Mesenchymal stem cell (in vitro differentiated cells and primary cell): Measurements from ENCODE around the gene SDC4.
A peak's percentile ranks its signal among the peaks of the same experiment; 100 is the strongest.

Source experiments
- DNase-seq: peaks from one replicate; pipeline ENCODE4 v3.0.0-alpha.2; 2013
- H2AFZ ChIP-seq: one replicate; pipeline ENCODE4 v1.6.1; 2013; ENCODE audit warnings: low read depth, mild to moderate bottlenecking, control low read depth, inconsistent platforms, low read length, moderate library complexity
- H2AK5ac ChIP-seq: 2 replicates; pipeline ENCODE4 v1.6.1; 2013; ENCODE audit warnings: low read length, moderate library complexity, mild to moderate bottlenecking, inconsistent platforms; ENCODE audit not compliant: severe bottlenecking
- H2BK120ac ChIP-seq: one replicate; pipeline ENCODE4 v1.6.1; 2013; ENCODE audit warnings: low read depth, mild to moderate bottlenecking, inconsistent platforms, low read length, moderate library complexity
- H2BK12ac ChIP-seq, 2 experiments: one replicate each; pipeline ENCODE4 v1.6.1; 2013; ENCODE audit warnings: inconsistent platforms in 2 of 2, low read length in 2 of 2, mild to moderate bottlenecking in 2 of 2, moderate library complexity in 2 of 2, control low read depth in 1 of 2
- H2BK15ac ChIP-seq: one replicate; pipeline ENCODE4 v1.6.1; 2013; ENCODE audit warnings: mild to moderate bottlenecking, low read depth, inconsistent platforms; ENCODE audit not compliant: poor library complexity, severe bottlenecking
- H2BK5ac ChIP-seq: 2 replicates; pipeline ENCODE4 v1.6.1; 2013; ENCODE audit warnings: low read depth, mild to moderate bottlenecking, low read length, control low read depth, inconsistent platforms; ENCODE audit not compliant: poor library complexity, severe bottlenecking
- H3K14ac ChIP-seq, 2 experiments: one replicate each; pipeline ENCODE4 v1.6.1; 2013; ENCODE audit warnings: inconsistent platforms in 2 of 2, low read length in 2 of 2, control low read depth in 1 of 2, mild to moderate bottlenecking in 1 of 2, moderate library complexity in 1 of 2
- H3K18ac ChIP-seq, 2 experiments: one replicate each; pipeline ENCODE4 v1.6.1; 2013; ENCODE audit warnings: inconsistent platforms in 2 of 2, low read length in 2 of 2, control low read depth in 1 of 2, low read depth in 1 of 2, mild to moderate bottlenecking in 1 of 2
- H3K23ac ChIP-seq, 2 experiments: one replicate each; pipeline ENCODE4 v1.6.1; 2013; ENCODE audit warnings: inconsistent platforms in 2 of 2, low read length in 2 of 2, mild to moderate bottlenecking in 2 of 2, moderate library complexity in 2 of 2, control low read depth in 1 of 2
- H3K27ac ChIP-seq: 2 replicates; pipeline ENCODE4 v1.5.1; 2013; ENCODE audit warnings: mild to moderate bottlenecking, moderate library complexity, low read length, control low read depth, inconsistent platforms; ENCODE audit not compliant: poor library complexity, severe bottlenecking
- H3K27me3 ChIP-seq, 2 experiments: 2 replicates each; pipeline versions ENCODE4 v1.6.1 to v1.7.0; 2013; ENCODE audit warnings: low read length in 2 of 2, mild to moderate bottlenecking in 2 of 2, moderate library complexity in 2 of 2, control low read depth in 1 of 2, inconsistent platforms in 1 of 2; ENCODE audit not compliant: control insufficient read depth in 1 of 2, insufficient read depth in 1 of 2
- H3K36me3 ChIP-seq, 2 experiments: 2 replicates each; pipeline versions ENCODE4 v1.6.1 to v1.7.0; 2013; ENCODE audit warnings: low read length in 2 of 2, control low read depth in 1 of 2, inconsistent platforms in 1 of 2, low read depth in 1 of 2, mild to moderate bottlenecking in 1 of 2; ENCODE audit not compliant: insufficient read depth in 2 of 2, control insufficient read depth in 1 of 2
- H3K4ac ChIP-seq, 2 experiments: one replicate each; pipeline ENCODE4 v1.6.1; 2013; ENCODE audit warnings: inconsistent platforms in 2 of 2, low read length in 2 of 2, mild to moderate bottlenecking in 2 of 2, moderate library complexity in 2 of 2, control low read depth in 1 of 2, low read depth in 1 of 2
- H3K4me1 ChIP-seq: 2 replicates; pipeline ENCODE4 v1.6.1; 2013; ENCODE audit warnings: low read depth, low read length, control low read depth; ENCODE audit not compliant: control insufficient read depth, insufficient read depth
- H3K4me2 ChIP-seq: 2 replicates; pipeline ENCODE4 v1.6.1; 2013; ENCODE audit warnings: low read length, mild to moderate bottlenecking, inconsistent platforms; ENCODE audit not compliant: poor library complexity, severe bottlenecking
- H3K4me3 ChIP-seq, 2 experiments: 2 replicates each; pipeline versions ENCODE4 v1.5.1 to v1.7.0; 2013; ENCODE audit warnings: low read length in 2 of 2, mild to moderate bottlenecking in 2 of 2, control low read depth in 1 of 2, low read depth in 1 of 2; ENCODE audit not compliant: insufficient read depth in 1 of 2
- H3K79me1 ChIP-seq: replicated peaks from 2 replicates; pipeline ENCODE4 v1.6.1; 2013; ENCODE audit warnings: mild to moderate bottlenecking, control low read depth, low read length, inconsistent platforms; ENCODE audit not compliant: poor library complexity, severe bottlenecking
- H3K9ac ChIP-seq: 2 replicates; pipeline ENCODE4 v1.7.0; 2013; ENCODE audit warnings: mild to moderate bottlenecking, low read length, moderate library complexity
- H3K9me3 ChIP-seq: 2 replicates; pipeline ENCODE4 v1.7.0; 2013; ENCODE audit warnings: mild to moderate bottlenecking, low read length; ENCODE audit not compliant: control insufficient read depth
- H4K8ac ChIP-seq: one replicate; pipeline ENCODE4 v1.6.1; 2013; ENCODE audit warnings: inconsistent platforms, mild to moderate bottlenecking, low read length, moderate library complexity
- H4K91ac ChIP-seq: one replicate; pipeline ENCODE4 v1.6.1; 2013; ENCODE audit warnings: mild to moderate bottlenecking, low read length, inconsistent platforms
- WGBS: methylation state at CpG from one replicate; pipeline ENCODE4 v1.1.7; 2013; ENCODE audit warnings: mixed read lengths; 5-methylcytosine and 5-hydroxymethylcytosine counted together

Gene SDC4

DNA sequence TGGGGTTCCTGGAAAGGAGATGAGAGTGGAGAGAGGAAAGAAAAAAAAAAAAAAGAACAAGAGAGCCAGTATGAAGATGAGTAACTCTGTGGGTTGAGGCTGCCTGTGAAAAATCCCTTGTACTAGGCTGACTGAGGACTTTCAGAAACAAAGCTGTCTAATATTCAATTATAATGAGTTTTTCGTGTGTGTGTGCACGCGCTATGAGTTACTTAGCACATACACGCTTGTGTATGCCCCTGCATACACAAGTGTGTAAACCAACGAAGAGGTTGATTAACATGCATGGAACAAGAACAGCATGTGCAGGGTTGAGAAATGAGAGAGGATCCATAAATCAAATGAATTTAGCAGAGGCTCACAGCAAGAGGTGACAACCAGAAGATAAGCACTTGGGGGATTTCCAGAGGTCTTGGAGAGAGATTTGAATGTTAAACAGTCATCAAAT is 46.4 kb downstream of the SDC4 start:
- Histone ChIP-seq H3K27ac (no peak overlapping the region), H2BK15ac (no peak overlapping the region), H3K18ac (no peak overlapping the region), H3K4me1 (peaks cover 3% of the 10 kb centered on the region), H3K79me1 (no peaks in the 10 kb centered on the region), H3K27me3 (peaks cover 0 to 34% of the 10 kb centered on the region in 2 experiments), H2BK5ac (no peak overlapping the region), H3K23ac (no peak overlapping the region), H3K36me3 (peaks cover 0 to 5% of the 10 kb centered on the region in 2 experiments), H2BK12ac (no peak overlapping the region), H3K9me3 (no peaks in the 10 kb centered on the region), H3K4ac (no peak overlapping the region), H2AFZ (no peak overlapping the region), H3K4me3 (no peak overlapping the region), H4K91ac (no peak overlapping the region), H4K8ac (no peak overlapping the region), H3K4me2 (no peak overlapping the region), H2AK5ac (no peak overlapping the region), H3K9ac (no peak overlapping the region), H3K14ac (no peak overlapping the region), H2BK120ac (no peak overlapping the region)
- 87% methylated on average over 5 of the region's 5 CpGs for WGBS
- no peak for DNase-seq

DNA sequence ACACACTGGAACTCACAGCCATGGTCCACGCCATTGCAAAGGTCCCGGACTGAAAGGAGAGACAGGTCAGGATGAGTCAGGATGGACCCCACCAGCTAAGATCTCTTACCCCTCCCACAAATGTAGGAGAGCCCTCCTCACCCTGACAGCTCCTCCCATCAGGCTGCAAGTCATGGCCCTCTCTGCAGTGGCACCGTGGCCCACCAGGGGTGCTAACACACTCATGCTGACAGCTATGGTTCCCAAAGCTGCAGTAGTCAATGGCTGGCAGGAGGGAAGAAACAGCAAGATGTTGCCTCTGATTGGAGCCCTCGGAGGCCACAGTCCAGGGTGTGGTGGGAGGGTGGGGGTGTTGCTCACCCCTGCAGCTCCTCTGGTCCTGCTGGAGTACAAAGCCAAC is 47.3 kb downstream of the SDC4 start:
- no peaks in the 10 kb centered on the region for H3K9me3 ChIP-seq
- H2AFZ ChIP-seq = no peak overlapping the region
- no peak overlapping the region for H3K4me2 ChIP-seq
- H2BK120ac ChIP-seq = no peak overlapping the region
- no peak overlapping the region for H3K4ac ChIP-seq
- no peak overlapping the region for H2BK5ac ChIP-seq
- H3K36me3 ChIP-seq = peaks cover 0 to 5% of the 10 kb centered on the region in 2 experiments
- peak; percentile 50 for DNase-seq
- no peak overlapping the region for H3K4me3 ChIP-seq
- no peak overlapping the region for H3K18ac ChIP-seq
- H3K4me1 ChIP-seq = peaks cover 2% of the 10 kb centered on the region
- peak overlapping the region in 1 of 2 experiments; percentile 25 for H2BK12ac ChIP-seq
- H3K9ac ChIP-seq = no peak overlapping the region
- no peak overlapping the region for H4K91ac ChIP-seq
- H4K8ac ChIP-seq = no peak overlapping the region
- H3K27ac ChIP-seq = no peak overlapping the region
- no peaks in the 10 kb centered on the region for H3K79me1 ChIP-seq
- H3K23ac ChIP-seq = no peak overlapping the region
- WGBS = 33% methylated on average over 4 of the region's 4 CpGs
- no peak overlapping the region for H2BK15ac ChIP-seq
- H2AK5ac ChIP-seq = no peak overlapping the region
- H3K27me3 ChIP-seq = peaks cover 0 to 29% of the 10 kb centered on the region in 2 experiments
- H3K14ac ChIP-seq = no peak overlapping the region

DNA sequence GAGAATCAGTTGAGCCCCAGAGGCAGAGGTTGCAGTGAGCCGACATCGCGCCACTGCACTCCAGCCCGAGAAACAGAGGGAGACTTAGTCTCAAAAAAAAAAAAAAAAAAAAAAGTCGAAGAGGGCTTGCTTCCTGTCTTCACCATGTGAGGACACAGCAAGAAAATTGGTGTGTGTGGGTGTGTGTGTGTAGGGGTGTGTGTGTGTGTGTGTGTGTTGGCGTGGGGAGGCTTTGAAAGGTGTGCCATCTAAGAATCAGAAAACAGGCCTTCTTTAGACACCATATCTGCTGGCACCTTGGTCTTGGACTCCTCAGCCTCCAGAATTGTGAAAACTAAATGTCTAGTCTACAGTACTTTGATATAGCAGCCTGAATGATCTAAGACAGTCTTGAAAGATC is 48.4 kb downstream of the SDC4 start:
- Histone ChIP-seq H3K14ac (no peak overlapping the region), H2BK12ac (no peak overlapping the region), H3K23ac (no peak overlapping the region), H3K4ac (no peak overlapping the region), H3K4me3 (no peak overlapping the region), H2AFZ (no peak overlapping the region), H2BK15ac (no peak overlapping the region), H3K79me1 (no peaks in the 10 kb centered on the region), H3K27ac (no peak overlapping the region), H3K9ac (no peak overlapping the region), H3K4me1 (peaks cover 2% of the 10 kb centered on the region), H3K27me3 (peaks cover 0 to 20% of the 10 kb centered on the region in 2 experiments), H2AK5ac (no peak overlapping the region), H2BK5ac (no peak overlapping the region), H4K8ac (no peak overlapping the region), H3K36me3 (peaks cover 0 to 5% of the 10 kb centered on the region in 2 experiments), H3K9me3 (no peaks in the 10 kb centered on the region), H4K91ac (no peak overlapping the region), H3K4me2 (no peak overlapping the region), H3K18ac (no peak overlapping the region), H2BK120ac (no peak overlapping the region)
- no peak for DNase-seq
- WGBS = 95% methylated on average over 5 of the region's 6 CpGs

DNA sequence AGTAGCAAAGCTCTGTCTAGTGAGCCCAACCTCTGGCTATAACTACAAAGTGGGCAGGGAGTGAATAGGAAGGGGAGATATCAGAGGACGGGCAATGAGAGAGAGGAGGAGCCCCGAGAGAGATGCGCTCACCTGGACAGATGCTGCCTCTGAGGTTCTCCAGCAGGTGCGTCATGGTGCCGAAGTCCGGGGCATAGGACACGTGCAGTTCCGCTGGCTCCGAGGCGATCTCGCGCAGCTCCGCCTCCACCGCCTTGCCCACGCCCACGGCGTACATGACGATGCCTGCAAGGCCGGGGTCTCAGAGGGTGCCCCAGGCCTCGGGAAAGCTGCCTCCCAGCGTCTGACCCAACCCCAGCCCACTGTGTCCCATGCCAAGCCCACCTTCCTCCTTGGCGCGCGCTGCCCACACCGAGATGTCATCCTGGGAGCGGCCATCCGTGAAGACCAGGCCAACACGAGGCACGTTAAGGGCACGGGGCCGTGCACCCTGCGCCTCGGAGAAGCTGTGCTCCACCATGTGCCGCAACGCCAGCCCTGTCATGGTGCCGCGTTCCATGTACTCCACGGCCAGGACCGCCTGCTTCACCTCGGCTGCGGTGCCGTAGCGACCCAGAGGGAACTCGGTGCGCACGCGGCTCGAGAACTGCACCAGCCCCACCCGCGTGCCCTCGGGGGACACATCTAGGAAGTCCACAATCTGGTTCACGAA is 50.3 kb downstream of the SDC4 start:
- WGBS = 94% methylated on average over 52 of the region's 52 CpGs
- H3K14ac ChIP-seq = no peak overlapping the region
- H2BK5ac ChIP-seq = no peak overlapping the region

More for the DNA sequence above, 50.3 kb downstream of the SDC4 start:
- Histone ChIP-seq H3K4me2 (no peak overlapping the region), H3K4me3 (no peak overlapping the region), H2AK5ac (no peak overlapping the region), H3K27me3 (peaks cover 0 to 13% of the 10 kb centered on the region in 2 experiments), H2BK15ac (no peak overlapping the region), H2BK120ac (no peak overlapping the region), H3K36me3 (no peaks in the 10 kb centered on the region), H3K9ac (no peak overlapping the region), H3K18ac (no peak overlapping the region), H2AFZ (no peak overlapping the region), H3K23ac (no peak overlapping the region), H4K91ac (no peak overlapping the region), H3K4me1 (peaks cover 8% of the 10 kb centered on the region), H3K9me3 (no peaks in the 10 kb centered on the region), H2BK12ac (no peak overlapping the region), H3K79me1 (no peaks in the 10 kb centered on the region), H3K4ac (no peak overlapping the region), H3K27ac (no peak overlapping the region), H4K8ac (no peak overlapping the region)
- no peak for DNase-seq
